HG03571 (cell line): Measurements from ENCODE around the gene CDK13.

Experiments used
- ATAC-seq: cut with Tn5 transposase; IDR thresholded peaks from one replicate; pipeline ENCODE4 v1.9.1; 2021; ENCODE audit not compliant: unreplicated experiment

CDK13 gene

DNA sequence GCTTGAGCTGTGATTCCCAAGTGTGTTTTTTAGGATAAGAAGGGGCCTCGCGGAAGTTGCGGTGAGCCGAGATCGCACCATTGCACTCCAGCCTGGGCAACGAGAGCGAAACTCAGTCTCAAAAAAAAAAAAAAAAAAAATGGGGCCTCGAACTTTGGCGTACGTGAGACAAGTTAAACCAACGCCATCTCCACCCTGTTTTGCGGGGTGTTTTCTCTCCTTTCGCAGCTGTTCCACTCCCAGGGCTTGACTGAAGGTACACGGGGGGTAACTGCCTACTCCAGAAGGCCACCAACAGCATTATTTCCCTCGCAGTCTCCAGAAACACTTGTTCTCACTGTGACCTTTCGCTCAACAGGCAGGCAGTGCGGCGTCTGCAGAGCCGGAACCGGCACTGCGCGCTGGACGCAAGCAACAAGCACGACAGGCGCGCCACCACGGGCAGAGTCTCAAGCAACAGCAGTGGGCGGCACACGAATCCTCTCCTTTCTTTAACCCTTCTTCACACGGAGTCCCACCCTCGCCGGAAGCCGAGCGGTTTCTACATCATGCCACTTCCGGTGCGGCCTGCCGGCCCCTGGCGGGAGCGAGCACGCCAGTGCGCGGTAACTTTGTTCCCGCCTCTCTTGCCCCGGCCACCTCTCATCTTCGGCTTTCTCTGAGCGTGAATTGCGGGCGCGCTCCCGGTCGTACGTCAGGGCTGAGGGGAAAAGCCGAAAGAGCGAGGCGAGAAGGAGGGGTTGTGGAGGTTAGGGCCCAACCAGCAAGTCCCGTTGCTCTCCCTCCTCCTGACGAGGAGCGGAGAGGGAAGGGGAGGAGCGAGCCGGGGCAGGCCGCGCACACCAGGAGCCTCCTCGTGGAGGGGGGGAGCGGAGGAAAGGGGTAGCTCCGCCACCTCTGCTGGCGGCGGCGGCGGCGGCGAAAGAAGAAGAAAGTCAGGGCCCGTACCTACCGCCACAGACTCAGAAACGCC, 814 bp upstream of the CDK13 start:
- peak; percentile 63 for ATAC-seq

DNA sequence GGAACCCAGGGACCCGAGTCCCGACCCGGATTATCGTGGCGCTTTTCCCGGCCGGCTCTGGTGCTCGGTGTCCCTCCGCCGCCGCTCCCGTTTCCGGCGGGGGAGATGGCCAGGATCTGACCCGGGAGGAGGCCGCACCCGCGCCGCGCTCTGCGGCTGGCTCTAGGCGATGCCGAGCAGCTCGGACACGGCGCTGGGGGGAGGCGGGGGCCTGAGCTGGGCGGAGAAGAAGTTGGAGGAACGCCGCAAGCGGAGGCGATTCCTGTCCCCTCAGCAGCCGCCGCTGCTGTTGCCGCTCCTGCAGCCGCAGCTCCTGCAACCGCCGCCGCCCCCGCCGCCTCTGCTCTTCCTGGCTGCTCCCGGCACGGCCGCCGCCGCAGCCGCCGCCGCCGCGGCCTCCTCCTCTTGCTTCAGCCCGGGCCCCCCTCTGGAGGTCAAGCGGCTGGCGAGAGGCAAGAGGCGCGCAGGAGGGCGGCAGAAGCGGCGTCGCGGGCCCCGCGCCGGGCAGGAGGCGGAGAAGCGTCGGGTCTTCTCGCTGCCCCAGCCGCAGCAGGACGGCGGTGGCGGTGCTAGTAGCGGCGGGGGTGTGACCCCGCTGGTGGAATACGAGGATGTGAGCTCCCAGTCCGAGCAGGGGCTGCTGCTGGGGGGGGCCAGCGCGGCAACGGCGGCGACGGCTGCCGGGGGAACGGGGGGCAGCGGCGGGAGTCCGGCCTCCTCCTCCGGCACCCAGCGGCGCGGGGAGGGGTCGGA, 593 bp downstream of the CDK13 start:
- no peak for ATAC-seq

DNA sequence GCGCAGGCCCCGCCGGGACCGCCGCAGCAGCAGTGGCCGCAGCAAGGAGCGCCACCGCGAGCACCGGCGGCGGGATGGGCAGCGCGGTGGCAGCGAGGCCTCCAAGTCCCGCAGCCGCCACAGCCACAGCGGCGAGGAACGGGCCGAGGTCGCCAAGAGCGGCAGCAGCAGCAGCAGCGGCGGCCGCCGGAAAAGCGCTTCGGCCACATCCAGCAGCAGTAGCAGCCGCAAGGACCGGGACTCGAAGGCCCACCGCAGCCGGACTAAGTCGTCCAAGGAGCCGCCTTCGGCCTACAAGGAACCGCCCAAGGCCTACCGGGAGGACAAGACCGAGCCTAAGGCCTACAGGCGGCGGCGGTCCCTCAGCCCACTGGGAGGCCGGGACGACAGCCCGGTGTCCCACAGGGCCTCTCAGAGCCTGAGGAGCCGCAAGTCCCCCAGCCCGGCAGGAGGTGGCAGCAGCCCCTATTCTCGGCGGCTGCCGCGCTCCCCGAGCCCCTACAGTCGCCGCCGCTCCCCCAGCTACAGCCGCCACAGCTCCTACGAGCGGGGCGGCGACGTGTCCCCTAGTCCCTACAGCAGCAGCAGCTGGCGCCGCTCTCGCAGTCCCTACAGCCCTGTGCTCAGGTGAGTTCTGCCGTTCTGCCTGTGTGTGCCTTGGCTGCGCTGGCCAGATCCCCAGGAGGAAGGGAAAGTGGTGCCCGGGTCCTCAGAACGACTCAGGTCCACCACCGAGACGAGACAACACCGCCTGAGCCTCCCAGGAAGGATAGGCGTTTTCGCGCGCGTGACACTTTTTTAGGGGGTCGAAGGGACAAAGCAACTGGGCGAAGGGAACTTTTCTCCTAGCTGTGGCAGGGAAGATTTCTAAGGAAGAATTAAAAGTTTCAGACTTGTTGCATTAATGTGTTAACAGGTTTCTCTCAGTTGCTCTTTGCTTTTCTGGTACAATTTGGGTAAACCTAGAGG, 1.5 kb downstream of the CDK13 start:
- peak; percentile 23 for ATAC-seq

DNA sequence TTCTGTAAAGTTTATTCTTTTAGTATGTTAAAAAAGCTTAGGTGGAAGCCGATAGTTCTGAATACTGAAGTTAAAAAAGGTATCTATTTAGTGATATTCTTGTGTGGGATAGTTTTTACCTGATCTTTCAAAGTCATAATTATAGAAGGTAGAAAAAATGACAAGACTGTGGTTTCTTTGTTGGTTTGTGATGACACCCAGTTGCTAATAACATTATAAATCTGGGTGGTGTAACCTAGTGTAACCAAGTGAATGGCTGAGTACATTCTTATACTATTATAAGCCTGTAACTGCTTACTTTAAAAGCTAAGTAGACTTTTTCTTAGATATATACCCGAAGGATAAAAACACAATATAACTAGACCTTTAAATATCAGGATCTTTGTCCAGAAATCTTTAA, 2.3 kb downstream of the CDK13 start:
- ATAC-seq, result no peak

DNA sequence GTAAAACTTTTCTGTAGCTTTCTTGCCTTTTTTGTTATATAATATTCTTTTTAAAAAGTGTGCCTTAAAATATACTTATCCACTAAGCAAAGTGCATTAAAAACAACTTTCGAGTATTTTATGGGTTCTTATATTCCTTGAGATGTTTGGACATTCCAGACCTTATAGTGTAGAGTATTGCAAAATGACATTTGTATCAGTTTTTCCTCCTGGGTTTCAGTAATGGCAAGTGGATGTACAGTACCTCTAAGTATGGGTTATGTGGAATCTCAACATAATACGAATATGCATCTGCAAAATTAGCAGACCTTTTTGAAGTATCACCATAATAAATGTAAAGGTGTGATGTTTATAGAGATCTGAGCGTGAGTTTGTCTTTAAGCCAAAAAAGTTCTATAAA, 2.7 kb downstream of the CDK13 start:
- ATAC-seq, result no peak

DNA sequence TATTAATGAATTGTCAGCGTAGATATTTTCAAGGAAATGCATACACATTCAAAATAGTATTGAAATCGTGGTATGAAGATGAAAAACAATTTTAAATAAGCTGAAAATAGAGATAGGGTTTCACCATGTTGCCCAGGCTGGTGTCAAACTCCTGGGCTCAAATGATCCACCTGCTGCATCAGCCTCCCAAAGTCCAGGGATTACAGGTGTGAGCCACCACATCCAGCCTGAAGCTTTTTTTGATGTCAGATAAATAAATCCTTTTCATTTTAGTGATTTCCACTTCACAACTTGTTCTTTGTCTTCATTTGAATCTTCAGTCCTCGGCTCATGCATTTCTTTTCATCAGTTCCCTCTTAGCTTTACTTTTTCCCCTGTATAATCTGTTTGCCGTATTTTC, 4.6 kb downstream of the CDK13 start:
- no peak for ATAC-seq

DNA sequence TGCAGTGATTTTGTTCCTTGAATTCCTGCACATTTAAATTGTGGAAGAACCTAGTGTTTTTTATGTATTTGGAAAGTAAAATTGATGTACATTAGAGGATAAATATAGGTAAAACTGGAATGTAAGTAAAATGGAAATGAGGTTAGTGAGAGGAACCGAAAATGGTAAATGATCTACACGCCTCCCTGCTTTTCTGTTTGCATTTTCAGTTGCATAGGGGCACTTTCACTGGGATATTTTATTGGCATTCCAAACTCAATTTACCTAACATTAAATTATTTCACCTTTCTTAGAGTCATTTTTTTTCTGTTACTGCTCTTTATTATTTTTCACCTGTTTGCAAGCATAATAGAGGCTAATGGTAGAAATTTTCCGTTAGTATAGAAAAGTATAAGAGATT, 8.0 kb downstream of the CDK13 start:
- no peak for ATAC-seq

DNA sequence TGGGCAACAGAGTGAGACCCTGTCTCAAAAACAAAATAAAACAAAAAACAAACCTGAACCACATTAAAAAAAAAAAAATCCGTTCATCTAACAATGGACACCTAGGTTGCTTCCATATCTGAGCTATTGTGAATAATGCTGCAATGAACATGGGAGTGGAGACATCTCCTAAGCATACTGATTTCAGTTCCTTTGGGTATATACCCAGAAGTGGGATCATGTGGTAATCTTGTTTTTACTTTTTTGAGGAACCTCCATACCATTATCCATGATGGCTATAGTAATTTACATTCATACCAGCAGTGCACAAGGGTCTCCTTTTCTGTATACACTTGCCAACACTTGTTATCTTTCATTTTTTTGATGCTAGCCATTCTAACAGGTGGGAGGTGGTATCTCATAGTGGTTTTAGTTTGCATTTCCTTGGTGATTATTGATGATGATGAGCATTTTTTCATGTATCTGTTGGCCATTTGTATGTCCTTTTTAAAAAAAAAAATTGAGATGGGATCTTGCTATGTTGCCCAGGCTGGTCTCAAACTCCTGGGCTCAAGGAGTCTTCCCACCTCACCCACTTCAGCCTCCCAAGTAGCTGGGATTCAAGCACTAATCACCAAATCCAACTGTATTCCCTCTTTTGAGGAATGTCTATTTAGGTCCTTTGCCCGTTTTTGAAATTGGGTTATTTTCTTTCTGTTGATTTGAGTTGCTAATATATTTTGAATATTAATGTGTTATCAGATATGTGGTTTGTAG, 17.5 kb downstream of the CDK13 start:
- no peak for ATAC-seq

DNA sequence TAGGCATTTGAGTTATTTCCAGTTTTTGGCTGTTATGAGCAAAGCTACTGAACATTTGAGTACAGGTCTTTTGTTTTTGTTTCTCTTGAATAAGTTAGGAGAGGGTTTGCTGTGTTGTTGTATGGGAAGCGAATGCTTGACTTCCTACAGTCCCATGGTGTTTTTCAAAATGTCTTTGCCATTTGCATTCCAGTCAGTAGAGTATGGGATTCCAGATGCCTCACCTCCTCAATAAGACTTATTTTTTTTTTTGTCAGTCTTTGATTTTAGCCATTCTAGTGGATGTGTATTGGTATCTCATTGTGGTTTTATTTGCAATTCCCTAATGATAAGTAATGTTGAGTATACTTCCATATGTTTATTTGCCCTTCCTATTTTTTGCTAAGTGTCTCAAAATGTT, 19.4 kb downstream of the CDK13 start:
- no peak for ATAC-seq

DNA sequence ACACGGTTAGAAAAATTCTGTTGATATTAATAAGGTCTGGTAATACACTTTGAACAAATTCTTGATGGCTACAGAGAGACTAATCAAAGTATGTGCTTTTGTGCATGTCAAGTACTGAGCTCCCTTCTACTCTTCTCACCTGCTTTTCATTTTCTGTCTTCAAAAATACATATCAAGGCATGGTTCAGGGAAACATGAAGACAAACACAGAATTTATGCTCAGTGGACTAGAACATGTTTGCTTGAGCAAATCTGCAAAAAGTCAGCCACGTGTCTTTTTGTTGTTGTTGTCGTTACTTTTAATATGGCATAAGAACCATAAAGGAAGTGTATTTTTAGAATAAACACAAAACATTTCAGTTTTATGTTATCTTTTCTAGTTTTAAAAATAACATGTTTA, 21.9 kb downstream of the CDK13 start:
- ATAC-seq, result peak; percentile 56

DNA sequence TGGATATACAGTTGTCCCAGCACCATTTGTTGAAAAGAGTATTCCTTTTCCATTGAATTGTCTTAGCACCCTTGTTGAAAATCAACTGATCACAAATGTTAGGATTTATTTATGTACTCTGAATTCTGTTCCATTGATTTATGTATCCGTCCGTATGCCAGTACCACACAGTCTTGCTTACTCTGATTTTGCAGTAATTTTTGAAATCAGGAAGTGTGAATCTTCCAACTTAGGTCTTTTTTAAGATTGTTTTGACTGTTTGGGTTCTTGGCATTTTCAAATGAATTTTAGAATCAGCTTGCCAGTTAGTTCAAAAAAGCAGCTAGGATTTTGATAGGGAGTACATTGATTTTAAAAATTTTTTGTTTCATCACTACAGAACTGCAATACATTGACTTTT, 23.7 kb downstream of the CDK13 start:
- no peak for ATAC-seq

DNA sequence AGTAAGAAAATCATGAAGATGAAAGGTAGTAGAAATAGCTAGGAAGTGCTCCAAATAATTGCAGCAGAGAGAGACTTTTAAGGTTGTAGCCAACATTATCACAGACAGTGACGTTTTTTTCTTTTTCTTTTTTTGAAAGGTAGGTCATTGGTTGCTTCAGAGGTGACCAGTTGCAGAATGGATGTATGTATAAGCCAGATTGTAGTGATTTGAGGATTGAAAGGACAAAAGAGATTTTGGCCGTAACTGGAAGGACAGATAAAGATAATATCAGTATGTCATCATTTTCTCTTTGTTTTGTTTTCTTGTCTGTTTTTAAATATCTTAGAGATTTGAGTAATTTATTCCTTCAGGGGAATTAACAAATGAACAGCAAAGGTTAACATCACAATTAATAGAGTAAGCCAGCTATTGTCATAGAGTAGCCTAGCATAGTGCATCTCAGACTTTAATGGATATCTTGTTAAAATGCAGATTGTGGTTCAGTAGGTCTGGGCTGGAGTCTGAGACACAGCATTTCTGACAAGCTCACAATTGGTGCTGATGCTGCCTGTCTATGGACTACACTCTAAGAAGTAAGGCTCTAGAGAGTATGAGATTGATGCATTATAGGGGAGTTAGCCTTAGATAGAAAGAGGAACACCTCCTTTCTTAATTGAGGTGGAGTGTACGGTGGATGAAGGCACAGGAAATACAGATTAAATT, 28.3 kb downstream of the CDK13 start:
- ATAC-seq, result no peak

DNA sequence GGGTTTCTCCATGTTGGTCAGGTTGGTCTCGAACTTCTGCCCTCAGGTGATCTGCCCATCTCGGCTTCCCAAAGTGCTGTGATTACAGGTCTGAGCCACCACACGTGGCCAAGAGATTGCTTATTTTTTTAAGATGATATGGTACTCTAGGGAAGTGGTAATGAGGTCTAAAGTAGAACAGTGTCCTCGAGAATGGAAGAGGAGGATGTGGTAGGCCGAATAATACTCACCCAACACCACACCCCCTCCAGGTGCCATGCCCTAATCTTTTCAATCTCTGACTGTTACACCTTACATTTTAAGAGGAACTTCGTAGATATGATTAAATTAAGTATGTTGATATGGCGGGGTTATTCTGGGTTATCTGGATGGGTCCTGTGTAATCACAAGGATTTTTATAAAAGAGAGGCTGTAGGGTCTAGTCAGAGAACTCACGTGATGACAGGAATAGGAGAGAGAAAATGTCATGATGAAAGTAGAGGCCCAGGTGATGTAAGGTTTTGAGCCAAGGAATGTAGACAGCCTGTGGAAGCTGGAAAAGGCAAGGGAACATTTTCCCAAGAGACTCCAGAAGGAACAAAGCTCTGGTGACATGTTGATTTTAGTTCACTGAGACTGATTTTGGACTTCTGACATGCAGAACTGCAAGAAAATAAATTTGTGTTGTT, 29.5 kb downstream of the CDK13 start:
- ATAC-seq, result no peak

DNA sequence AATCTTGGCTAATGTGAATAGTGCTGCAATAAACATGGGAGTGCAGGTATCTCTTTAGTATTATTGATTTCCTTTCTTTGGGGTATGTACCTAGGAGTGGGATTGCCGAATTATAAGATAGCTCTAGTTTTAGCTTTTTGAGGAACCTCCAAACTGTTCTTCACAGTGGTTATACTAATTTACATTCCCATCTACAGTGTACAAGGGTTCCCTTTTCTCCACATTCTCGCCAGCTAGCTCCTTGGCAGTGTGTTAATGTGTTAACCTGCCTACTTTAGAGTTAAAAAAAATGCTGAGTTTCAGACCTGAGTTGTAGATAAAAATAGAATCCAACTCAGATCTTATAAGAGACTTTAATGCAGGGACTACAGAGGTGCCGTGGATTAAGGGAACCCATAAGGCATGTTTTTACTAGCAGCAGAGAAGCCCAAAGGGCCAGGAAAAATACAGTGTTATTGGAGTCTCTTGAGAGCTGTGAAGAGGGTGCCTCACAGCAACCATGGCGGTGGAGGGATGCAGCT, 35.4 kb downstream of the CDK13 start:
- no peak for ATAC-seq

DNA sequence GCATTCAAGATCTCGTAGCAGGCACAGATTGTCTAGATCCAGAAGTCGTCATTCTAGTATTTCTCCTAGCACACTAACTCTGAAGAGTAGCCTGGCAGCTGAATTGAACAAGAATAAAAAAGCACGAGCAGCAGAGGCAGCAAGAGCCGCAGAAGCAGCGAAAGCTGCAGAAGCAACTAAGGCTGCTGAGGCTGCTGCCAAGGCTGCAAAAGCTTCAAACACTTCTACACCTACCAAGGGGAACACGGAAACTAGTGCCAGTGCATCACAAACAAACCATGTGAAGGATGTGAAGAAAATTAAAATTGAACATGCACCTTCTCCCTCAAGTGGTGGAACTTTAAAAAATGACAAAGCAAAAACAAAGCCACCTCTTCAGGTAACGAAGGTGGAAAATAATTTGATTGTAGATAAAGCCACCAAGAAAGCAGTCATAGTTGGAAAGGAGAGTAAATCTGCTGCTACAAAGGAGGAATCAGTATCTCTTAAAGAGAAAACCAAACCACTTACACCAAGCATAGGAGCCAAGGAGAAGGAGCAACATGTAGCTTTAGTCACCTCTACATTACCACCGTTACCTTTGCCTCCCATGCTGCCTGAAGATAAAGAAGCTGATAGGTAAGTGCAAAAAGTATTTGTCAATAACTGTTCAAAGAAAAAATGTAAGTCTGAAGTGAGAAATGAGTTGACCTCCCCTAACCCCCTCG, 37.7 kb downstream of the CDK13 start:
- no peak for ATAC-seq

DNA sequence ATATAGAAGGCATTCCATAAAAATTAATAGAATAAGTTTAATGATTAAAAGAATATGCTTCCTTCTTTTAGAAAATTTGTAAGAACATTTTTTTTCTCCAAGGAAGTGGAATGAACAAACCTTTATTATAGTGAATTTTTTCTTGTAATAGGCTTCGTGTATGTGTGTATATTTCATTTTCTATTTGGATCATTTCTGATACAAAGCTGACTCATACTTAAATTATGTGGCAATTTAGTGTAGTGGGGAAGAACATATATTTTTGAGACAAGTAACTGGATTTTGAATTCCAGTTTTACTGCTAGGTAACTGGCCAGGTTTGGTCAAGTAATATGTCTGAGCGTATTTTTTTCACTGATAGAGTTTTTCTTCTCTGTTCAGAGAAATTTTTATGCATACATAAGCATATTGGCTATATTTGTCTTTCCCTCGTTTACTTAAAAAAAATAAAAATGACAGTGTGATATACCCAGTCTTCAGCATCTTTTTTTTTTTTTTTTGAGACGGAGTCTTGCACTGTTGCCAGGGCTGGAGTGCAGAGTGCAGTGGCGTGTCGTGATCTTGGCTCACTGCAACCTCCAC, 50.8 kb downstream of the CDK13 start:
- ATAC-seq, result no peak

DNA sequence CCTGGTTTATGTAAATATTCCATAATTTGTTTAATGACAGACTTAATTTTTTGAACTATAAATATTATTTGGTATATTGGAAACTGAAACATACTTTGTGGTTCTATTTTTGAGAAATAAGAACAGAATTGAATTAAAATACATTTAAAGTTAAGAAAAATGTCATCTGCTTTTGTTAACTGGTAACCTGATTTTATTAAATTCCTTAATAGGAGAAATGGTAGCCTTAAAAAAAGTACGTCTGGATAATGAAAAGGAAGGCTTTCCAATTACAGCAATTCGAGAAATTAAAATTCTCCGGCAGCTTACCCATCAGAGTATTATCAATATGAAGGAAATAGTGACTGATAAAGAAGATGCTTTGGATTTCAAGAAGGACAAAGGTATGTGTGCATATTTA, 51.6 kb downstream of the CDK13 start:
- no peak for ATAC-seq

DNA sequence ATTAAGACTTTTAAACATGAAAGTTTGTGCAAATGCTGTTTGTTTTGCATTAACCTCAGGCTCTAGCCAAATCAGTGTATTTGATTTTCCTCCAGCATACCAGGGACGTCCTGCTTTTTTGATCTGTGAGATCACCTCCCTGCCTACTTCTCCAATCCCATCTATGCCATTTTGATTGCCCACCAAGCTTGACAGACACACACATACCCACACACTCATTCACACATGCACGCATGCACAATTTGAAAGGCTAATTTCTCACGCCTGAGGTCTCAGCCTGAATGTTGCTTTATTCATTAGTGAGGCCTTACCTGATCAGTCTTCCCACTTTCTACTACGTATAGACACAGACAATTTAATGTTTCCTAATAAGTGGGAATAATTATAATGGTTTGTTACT, 53.5 kb downstream of the CDK13 start:
- ATAC-seq, result no peak
